Fibroblast of skin of left biceps (primary cell): ENCODE measurements around the gene DENND5A.
"Not testable (repeated sequence)": the region's sequence is repeated elsewhere in the genome, so short reads cannot be mapped to it uniquely, and the experiment has no call there.

Experiments used
- DNase-seq, 2 experiments: peaks; one replicate each; pipeline ENCODE4 v3.0.0-alpha.2; 2013; ENCODE audit warnings: low read depth in 2 of 2

The DENND5A gene

DNA sequence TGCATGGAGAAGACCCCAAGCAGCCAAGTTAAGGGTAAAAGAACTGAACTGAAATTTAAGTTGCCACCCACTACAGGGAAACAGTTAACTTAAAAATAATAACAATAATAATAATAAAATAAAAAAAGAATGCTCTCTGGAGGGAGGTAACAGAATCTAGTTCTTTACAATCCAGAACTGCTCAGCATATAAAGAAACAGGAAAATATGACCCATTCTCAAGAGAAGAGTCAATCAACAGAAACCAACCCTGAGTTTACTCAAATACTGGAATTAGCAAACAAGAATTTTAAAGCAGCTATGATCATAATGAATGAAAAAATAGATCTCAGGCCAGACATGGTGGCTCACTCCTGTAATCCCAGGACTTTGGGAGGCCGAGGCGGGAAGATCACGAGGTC, 53.8 kb downstream of the DENND5A start:
- DNase-seq: no peak

GRCh38 chr11:9210922-9211320, 54.2 kb downstream of the DENND5A start:
- no peak for DNase-seq

DNA sequence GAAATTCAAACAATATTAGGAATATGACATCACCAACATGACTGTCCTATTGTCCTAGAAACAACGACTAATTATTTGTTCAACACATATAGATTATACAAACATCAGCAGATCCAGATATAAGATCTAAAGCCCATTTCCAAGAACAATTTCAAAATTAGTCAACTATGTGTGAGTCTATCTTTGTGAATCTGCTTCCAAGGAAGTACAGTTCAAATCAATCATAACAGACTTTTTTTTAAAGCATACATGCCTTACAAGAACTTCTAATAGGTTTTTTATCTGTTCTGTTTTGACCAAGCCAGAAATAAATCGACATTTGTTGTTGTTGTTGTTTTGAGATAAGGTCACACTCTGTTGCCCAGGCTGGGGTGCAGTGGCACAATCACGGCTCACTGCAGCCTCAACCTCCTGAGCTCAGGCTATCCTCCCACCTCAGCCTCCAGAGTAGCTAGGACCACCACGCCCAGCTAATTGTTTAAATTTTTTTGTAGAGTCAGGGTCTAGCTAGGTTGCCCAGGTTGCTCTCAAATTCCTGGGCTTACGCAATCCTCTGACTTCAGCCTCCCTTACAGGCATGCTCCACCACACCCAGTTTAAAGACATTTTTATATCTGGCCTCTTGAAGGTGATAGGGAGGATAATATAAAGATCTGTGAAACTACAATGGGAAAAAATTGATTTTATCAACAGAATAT, 54.8 kb downstream of the DENND5A start:
- DNase-seq: no peak

DNA sequence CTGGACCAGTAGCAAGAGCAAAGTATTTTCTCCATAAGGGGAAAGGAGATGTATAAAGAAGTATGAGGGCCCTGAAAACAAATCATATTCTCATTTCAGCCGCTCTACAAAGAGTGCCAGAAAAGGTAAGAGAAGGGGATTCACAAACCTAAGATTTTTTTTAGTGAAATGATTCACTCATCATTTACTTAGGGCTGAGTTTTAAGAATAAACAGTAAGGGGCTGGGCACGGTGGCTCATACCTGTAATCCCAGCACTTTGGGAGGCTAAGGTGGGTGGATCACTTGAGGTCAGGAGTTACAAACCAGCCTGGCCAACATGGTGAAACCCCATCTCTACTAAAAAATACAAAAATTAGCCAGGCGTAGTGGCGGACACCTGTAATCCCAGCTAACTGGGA, 55.5 kb downstream of the DENND5A start:
- DNase-seq: not testable (repeated sequence)

GRCh38 chr11:9208726-9209501, 56.2 kb downstream of the DENND5A start:
- DNase-seq: no peak

DNA sequence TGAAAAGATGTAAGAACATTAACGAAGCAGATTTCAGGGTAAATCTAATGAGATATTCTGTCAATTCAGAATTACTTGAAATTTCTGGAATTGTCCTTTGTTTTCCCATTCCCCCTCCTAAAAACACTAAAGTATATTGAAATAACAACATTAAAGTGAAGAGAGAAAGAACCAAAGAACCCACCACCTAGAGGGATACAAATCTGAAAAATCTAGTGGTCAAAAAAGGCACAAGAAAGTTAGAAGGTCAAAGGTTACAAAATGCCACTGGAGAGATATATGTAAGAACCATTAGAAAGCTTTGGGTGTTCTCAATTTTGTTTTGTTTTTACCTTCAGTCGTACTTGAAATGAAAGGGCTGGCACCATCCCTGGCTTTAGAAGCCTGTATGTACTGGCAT, 57.9 kb downstream of the DENND5A start:
- DNase-seq: no peak

GRCh38 chr11:9206496-9206895, 58.7 kb downstream of the DENND5A start:
- peak; percentile 45 to 54 for DNase-seq

DNA sequence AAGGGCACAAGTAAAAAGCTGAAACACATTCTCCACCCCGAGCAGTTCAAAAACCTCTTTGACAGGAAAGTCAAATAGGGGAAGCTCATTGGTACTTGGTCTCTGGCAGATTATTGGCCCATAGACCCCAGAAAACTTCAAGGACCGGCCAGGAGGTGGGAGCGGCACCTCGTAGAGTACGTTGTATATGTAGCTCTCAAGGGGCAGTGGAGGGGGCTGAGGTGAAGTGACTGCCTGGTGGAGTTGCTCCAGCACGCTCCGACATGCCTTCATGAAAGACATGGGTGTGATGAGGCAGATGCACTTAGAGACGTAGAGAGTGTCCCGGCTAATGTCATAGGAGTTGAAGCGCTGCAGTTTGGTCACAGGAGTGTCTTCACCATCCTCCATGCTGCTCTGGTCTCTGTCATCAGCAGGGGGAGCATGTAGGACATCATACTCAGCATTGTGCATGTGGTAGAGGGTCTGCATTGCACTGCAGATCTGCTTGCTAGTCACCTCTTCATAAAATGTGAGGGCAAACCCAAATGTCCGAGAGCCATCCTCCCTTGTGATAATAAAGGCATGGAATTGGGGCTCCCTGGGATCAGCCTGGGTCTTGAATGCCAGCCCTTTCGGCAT, 61.3 kb downstream of the DENND5A start:
- DNase-seq: no peak

- DNase-seq: no peak
These were observed 63.6 kb downstream of the DENND5A start for GRCh38 chr11:9201372-9202162.

GRCh38 chr11:9200471-9200870, 64.7 kb downstream of the DENND5A start:
- no peak for DNase-seq

- no peak for DNase-seq
These were observed 71.8 kb downstream of the DENND5A start for GRCh38 chr11:9193316-9193715.

GRCh38 chr11:9192561-9192960, 72.6 kb downstream of the DENND5A start:
- DNase-seq: no peak

- not testable (repeated sequence) for DNase-seq
These were observed 74.7 kb downstream of the DENND5A start for GRCh38 chr11:9190326-9191016.

DNA sequence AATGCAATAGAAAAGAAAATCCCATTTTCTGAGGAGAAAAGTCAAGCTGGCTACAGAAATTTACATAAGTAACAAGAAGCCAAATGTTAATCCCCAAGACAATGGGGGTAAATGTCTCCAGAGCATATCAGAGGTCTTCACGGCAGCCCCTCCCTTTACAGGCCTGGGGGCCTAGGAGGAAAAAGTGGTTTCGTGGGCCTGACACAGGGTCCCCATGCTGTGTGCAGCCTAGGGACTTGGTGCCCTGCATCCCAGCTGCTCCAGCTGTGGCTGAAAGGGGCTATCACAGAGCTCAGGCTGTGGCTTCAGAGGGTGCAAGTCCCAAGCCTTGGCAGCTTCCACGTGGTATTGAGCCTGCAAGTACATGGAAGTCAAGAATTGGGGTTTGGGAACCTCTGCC, 76.3 kb downstream of the DENND5A start:
- DNase-seq: not testable (repeated sequence)

- DNase-seq: no peak
These were observed 77.5 kb downstream of the DENND5A start for GRCh38 chr11:9187616-9188015.

GRCh38 chr11:9184516-9184915, 80.6 kb downstream of the DENND5A start:
- DNase-seq: no peak

DNA sequence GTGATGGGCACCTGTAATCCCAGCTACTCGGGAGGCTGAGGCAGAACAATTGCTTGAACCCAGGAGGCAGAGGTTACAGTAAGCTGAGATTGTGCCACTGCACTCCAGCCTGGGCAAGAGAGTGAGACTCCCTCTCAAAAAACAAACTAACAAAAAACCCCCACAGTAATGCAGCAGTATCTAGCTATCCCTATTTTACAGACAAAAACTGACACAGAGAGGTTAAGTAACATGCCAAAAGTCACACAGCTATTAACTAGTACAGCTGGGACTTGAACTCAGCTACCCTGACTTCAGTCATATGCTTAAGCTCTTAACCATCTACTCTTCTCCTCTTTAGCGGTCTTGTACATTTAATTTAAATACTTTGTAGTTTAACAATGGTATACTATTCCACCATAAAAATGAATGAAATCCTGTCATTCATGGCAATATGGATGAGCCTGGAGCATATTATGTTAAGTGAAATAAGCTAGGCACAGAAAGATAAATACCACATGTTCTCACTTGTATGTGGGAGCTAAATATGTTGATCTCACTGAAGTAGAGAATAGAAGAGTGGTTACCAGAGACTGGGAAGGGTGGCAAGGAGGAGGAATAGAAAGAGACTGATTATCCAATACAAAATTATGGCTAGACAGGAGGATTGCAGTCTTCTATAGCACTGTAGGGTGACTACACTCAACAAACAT, 82.8 kb downstream of the DENND5A start:
- DNase-seq: no peak

DNA sequence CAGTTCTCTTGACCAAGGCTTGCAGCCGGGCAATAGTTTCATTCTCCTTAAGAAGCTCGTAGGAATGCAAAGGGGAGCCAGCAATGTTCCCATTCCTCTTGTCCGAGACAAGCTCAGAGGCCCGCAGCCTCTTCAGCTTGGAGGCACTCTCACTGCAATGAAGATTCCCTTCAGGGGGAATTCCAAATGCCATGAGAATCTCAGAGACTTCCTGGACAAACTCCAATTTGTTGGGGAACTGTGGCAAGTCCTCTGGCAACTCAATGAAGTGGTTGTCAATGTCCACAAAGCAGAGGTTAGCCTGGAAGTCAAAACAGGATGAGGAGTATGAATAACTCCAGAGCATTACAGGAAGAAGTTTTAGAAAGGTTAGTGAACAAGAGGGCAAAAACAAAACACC, 84.4 kb downstream of the DENND5A start:
- DNase-seq: no peak

DNA sequence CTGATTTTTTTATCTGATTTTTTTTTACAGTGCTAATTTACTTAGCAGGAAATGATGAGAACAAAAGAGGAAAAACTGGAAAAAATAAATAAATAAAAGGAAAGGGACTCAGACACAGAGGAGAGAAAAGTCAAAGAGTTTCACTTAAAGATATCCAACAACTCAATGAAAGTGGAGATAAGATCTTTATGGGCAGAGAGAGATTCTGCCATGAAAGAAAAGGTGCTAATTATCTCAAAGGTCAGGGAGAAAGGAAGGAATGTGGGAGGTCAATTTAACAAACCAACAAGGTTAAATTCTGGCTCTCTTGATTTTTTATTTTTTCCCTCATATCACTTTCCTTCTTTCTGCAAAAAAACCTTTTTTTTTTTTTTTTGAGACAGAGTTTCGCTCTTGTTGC, 86.0 kb downstream of the DENND5A start:
- DNase-seq: no peak

DNA sequence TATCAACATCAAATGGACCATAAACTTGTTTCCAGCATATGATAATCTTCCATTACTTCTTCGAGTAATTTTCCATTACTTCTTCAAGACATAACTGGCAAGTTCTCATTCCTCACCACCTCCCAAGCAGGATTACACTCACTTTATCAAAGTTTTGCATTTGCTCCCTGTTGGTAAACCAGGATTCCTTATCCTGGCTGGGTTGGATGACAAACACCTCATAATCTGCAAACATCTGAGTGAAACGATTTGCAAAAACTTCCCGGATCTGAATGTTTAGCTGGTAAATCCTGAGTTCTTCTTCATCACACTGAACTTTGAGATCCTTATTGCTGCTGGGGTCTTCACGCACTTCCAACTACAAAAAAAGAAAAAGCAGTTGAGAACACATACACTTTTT, 86.4 kb downstream of the DENND5A start:
- DNase-seq: no peak
